SK-N-SH treated with all-trans-retinoic acid at 6 μM for 48 hours (cell line): ENCODE results near the gene ARHGEF11.

Source experiments
- ATAC-seq: fragments of 200-7000 bp; cut with Tn5 transposase; 3 replicates; pipeline ENCODE4 v1.9.1; 2020; ENCODE audit warnings: mild to moderate bottlenecking, moderate library complexity
- ARNTL ChIP-seq: fragments of 450-650 bp; formaldehyde crosslinking; IDR thresholded peaks from 2 replicates; pipeline ENCODE4 v1.5.0; 2020; ENCODE audit warnings: low read depth, mild to moderate bottlenecking, moderate library complexity, borderline replicate concordance
- BACH2 ChIP-seq: fragments of 250-450 bp; sonication (Bioruptor Pico); IDR thresholded peaks from 2 replicates; pipeline ENCODE4 v1.9.0; 2021; ENCODE audit warnings: mild to moderate bottlenecking, borderline replicate concordance
- CSDC2 ChIP-seq: fragments of 250-450 bp; sonication (Bioruptor Pico); IDR thresholded peaks from 2 replicates; pipeline ENCODE4 v1.5.0; 2020; ENCODE audit warnings: mild to moderate bottlenecking, moderate library complexity
- ESRRG ChIP-seq: fragments of 250-450 bp; sonication (Bioruptor Pico); IDR thresholded peaks from 2 replicates; pipeline ENCODE4 v1.6.1; 2021; ENCODE audit warnings: mild to moderate bottlenecking
- GLIS3 ChIP-seq: fragments of 250-450 bp; sonication (Bioruptor Pico); IDR thresholded peaks from 2 replicates; pipeline ENCODE4 v1.5.0; 2020; ENCODE audit warnings: mild to moderate bottlenecking, moderate library complexity
- OSR1 ChIP-seq: fragments of 250-450 bp; sonication (Bioruptor Pico); IDR thresholded peaks from 2 replicates; pipeline ENCODE4 v1.8.0; 2022; ENCODE audit warnings: moderate library complexity, mild to moderate bottlenecking, inconsistent platforms
- SNAI2 ChIP-seq: fragments of 250-450 bp; sonication (Bioruptor Pico); IDR thresholded peaks from 2 replicates; pipeline ENCODE4 v1.5.0; 2020; ENCODE audit warnings: mild to moderate bottlenecking, moderate library complexity
- TCF4 ChIP-seq: fragments of 250-450 bp; sonication (Bioruptor Pico); IDR thresholded peaks from 2 replicates; pipeline ENCODE4 v1.8.0; 2021; ENCODE audit warnings: mild to moderate bottlenecking, moderate library complexity, borderline replicate concordance
- TOX ChIP-seq: fragments of 250-450 bp; sonication (Bioruptor Pico); IDR thresholded peaks from 2 replicates; pipeline ENCODE4 v1.8.0; 2021; ENCODE audit warnings: mild to moderate bottlenecking, moderate library complexity, borderline replicate concordance
- ZC3H10 ChIP-seq: fragments of 250-450 bp; sonication (Bioruptor Pico); IDR thresholded peaks from 2 replicates; pipeline ENCODE4 v1.5.1; 2021; ENCODE audit warnings: mild to moderate bottlenecking, moderate library complexity
- ZFP30 ChIP-seq: fragments of 450-650 bp; formaldehyde crosslinking; IDR thresholded peaks from 2 replicates; pipeline ENCODE4 v1.5.0; 2022; ENCODE audit warnings: mild to moderate bottlenecking, moderate library complexity
- ZNF565 ChIP-seq: fragments of 450-650 bp; formaldehyde crosslinking; conservative IDR thresholded peaks from 2 replicates; pipeline ENCODE4 v1.5.0; 2020; ENCODE audit warnings: low read depth, mild to moderate bottlenecking, moderate library complexity
- ZNF70 ChIP-seq: fragments of 450-650 bp; formaldehyde crosslinking; IDR thresholded peaks from 2 replicates; pipeline ENCODE4 v1.5.0; 2020; ENCODE audit warnings: mild to moderate bottlenecking, moderate library complexity
- ZNF8 ChIP-seq: fragments of 450-650 bp; formaldehyde crosslinking; IDR thresholded peaks from 2 replicates; pipeline ENCODE4 v1.5.0; 2020; ENCODE audit warnings: mild to moderate bottlenecking, moderate library complexity
- TF ChIP-seq, protein P1 (sequence below): fragments of 250-450 bp; sonication (Bioruptor Pico); IDR thresholded peaks from 2 replicates; pipeline ENCODE4 v1.8.0; 2021; ENCODE audit warnings: low read depth, mild to moderate bottlenecking, moderate library complexity, borderline replicate concordance
- TF ChIP-seq, protein P2 (sequence below): fragments of 250-450 bp; sonication (Bioruptor Pico); IDR thresholded peaks from 2 replicates; pipeline ENCODE4 v1.5.1; 2020; ENCODE audit warnings: low read depth, mild to moderate bottlenecking, moderate library complexity
- TF ChIP-seq, protein P3 (sequence below): fragments of 250-450 bp; sonication (Bioruptor Pico); IDR thresholded peaks from 2 replicates; pipeline ENCODE4 v1.5.1; 2021; ENCODE audit warnings: mild to moderate bottlenecking, moderate library complexity
- TF ChIP-seq, protein P4 (sequence below): fragments of 250-450 bp; sonication (Bioruptor Pico); IDR thresholded peaks from 2 replicates; pipeline ENCODE4 v1.5.0; 2020; ENCODE audit warnings: mild to moderate bottlenecking, moderate library complexity
- TF ChIP-seq, protein P5 (sequence below): fragments of 250-450 bp; sonication (Bioruptor Pico); IDR thresholded peaks from 2 replicates; pipeline ENCODE4 v1.8.0; 2020; ENCODE audit warnings: mild to moderate bottlenecking, moderate library complexity, borderline replicate concordance

The ARHGEF11 gene

DNA sequence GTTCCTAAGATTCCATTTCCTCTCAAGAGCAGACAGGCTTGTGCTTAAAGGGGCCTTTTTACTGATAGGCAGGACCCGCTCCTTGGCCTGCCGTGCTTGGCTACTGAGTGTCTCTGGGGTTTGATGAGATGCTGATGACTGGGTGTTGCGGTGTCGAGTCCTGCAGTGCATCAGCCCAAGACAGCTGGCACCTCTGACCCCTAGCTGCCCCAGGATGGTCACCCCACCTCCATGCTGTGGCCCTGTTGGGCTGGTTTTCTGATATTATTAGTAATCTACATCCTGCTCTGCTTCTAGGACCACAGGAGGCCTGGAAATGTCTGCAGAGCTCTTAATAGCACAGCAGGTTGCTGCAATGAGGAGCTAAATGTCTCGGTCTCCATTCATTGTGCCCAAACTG, 96.4 kb downstream of the ARHGEF11 start:
- no peak for ATAC-seq
- TF ChIP-seq, protein P1, sequence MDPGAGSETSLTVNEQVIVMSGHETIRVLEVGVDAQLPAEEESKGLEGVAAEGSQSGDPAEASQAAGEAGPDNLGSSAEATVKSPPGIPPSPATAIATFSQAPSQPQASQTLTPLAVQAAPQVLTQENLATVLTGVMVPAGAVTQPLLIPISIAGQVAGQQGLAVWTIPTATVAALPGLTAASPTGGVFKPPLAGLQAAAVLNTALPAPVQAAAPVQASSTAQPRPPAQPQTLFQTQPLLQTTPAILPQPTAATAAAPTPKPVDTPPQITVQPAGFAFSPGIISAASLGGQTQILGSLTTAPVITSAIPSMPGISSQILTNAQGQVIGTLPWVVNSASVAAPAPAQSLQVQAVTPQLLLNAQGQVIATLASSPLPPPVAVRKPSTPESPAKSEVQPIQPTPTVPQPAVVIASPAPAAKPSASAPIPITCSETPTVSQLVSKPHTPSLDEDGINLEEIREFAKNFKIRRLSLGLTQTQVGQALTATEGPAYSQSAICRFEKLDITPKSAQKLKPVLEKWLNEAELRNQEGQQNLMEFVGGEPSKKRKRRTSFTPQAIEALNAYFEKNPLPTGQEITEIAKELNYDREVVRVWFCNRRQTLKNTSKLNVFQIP = no peak
- TF ChIP-seq ZNF565 (CRISPR knock-in tag) = no peak
- TF ChIP-seq, protein P2, sequence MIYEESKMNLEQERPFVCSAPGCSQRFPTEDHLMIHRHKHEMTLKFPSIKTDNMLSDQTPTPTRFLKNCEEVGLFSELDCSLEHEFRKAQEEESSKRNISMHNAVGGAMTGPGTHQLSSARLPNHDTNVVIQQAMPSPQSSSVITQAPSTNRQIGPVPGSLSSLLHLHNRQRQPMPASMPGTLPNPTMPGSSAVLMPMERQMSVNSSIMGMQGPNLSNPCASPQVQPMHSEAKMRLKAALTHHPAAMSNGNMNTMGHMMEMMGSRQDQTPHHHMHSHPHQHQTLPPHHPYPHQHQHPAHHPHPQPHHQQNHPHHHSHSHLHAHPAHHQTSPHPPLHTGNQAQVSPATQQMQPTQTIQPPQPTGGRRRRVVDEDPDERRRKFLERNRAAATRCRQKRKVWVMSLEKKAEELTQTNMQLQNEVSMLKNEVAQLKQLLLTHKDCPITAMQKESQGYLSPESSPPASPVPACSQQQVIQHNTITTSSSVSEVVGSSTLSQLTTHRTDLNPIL (CRISPR knock-in tag) = no peak
- no peak for TF ChIP-seq TOX (CRISPR knock-in tag)
- TF ChIP-seq ZFP30 (CRISPR knock-in tag) = no peak
- no peak for TF ChIP-seq ARNTL (CRISPR knock-in tag)
- no peak for TF ChIP-seq CSDC2 (CRISPR knock-in tag)
- TF ChIP-seq ZNF70 = no peak
- no peak for TF ChIP-seq TCF4 (CRISPR knock-in tag)
- no peak for TF ChIP-seq SNAI2
- no peak for TF ChIP-seq BACH2
- no peak for TF ChIP-seq GLIS3 (CRISPR knock-in tag)
- TF ChIP-seq, protein P3, sequence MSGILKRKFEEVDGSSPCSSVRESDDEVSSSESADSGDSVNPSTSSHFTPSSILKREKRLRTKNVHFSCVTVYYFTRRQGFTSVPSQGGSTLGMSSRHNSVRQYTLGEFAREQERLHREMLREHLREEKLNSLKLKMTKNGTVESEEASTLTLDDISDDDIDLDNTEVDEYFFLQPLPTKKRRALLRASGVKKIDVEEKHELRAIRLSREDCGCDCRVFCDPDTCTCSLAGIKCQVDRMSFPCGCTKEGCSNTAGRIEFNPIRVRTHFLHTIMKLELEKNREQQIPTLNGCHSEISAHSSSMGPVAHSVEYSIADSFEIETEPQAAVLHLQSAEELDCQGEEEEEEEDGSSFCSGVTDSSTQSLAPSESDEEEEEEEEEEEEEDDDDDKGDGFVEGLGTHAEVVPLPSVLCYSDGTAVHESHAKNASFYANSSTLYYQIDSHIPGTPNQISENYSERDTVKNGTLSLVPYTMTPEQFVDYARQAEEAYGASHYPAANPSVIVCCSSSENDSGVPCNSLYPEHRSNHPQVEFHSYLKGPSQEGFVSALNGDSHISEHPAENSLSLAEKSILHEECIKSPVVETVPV (CRISPR knock-in tag) = no peak
- no peak for TF ChIP-seq ESRRG (CRISPR knock-in tag)
- TF ChIP-seq, protein P4, sequence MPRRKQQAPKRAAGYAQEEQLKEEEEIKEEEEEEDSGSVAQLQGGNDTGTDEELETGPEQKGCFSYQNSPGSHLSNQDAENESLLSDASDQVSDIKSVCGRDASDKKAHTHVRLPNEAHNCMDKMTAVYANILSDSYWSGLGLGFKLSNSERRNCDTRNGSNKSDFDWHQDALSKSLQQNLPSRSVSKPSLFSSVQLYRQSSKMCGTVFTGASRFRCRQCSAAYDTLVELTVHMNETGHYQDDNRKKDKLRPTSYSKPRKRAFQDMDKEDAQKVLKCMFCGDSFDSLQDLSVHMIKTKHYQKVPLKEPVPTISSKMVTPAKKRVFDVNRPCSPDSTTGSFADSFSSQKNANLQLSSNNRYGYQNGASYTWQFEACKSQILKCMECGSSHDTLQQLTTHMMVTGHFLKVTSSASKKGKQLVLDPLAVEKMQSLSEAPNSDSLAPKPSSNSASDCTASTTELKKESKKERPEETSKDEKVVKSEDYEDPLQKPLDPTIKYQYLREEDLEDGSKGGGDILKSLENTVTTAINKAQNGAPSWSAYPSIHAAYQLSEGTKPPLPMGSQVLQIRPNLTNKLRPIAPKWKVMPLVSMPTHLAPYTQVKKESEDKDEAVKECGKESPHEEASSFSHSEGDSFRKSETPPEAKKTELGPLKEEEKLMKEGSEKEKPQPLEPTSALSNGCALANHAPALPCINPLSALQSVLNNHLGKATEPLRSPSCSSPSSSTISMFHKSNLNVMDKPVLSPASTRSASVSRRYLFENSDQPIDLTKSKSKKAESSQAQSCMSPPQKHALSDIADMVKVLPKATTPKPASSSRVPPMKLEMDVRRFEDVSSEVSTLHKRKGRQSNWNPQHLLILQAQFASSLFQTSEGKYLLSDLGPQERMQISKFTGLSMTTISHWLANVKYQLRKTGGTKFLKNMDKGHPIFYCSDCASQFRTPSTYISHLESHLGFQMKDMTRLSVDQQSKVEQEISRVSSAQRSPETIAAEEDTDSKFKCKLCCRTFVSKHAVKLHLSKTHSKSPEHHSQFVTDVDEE (CRISPR knock-in tag) = no peak
- TF ChIP-seq, protein P5, sequence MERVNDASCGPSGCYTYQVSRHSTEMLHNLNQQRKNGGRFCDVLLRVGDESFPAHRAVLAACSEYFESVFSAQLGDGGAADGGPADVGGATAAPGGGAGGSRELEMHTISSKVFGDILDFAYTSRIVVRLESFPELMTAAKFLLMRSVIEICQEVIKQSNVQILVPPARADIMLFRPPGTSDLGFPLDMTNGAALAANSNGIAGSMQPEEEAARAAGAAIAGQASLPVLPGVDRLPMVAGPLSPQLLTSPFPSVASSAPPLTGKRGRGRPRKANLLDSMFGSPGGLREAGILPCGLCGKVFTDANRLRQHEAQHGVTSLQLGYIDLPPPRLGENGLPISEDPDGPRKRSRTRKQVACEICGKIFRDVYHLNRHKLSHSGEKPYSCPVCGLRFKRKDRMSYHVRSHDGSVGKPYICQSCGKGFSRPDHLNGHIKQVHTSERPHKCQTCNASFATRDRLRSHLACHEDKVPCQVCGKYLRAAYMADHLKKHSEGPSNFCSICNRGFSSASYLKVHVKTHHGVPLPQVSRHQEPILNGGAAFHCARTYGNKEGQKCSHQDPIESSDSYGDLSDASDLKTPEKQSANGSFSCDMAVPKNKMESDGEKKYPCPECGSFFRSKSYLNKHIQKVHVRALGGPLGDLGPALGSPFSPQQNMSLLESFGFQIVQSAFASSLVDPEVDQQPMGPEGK (CRISPR knock-in tag) = no peak
- TF ChIP-seq ZC3H10 (CRISPR knock-in tag) = no peak

DNA sequence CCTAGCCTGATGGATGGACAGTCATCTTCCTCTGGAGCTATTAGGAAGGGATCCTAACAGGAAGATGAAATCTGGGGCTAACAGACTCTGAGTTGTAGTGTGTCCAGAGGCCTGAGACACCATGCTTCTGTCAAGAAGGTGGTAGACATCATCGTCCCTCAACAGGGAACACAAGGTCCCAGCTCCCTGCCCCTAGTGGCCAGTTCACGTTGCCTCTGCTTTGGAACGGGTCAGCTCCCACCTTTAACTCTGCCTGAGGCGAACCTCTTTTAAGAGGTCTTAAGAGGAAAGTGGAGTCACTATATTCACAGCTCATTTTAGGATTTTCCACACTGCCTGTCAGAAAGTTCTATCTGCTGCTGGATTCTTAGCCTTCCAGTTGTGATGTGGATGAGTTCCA, 96.8 kb downstream of the ARHGEF11 start:
- TF ChIP-seq OSR1 (CRISPR knock-in tag) (no peak), ZC3H10 (CRISPR knock-in tag) (no peak), ZNF8 (CRISPR knock-in tag) (no peak), TOX (CRISPR knock-in tag) (no peak), ESRRG (CRISPR knock-in tag) (no peak), TCF4 (CRISPR knock-in tag) (no peak), ZNF70 (no peak), ARNTL (CRISPR knock-in tag) (no peak), BACH2 (no peak), ZFP30 (CRISPR knock-in tag) (no peak)
- TF ChIP-seq, protein P2 (CRISPR knock-in tag) = no peak
- TF ChIP-seq, protein P1 = no peak
- ATAC-seq = peak; percentile 35; the same call in 1 of the 3 replicates
